Right atrium auricular region (tissue), 2 donors: ENCODE results near the gene OR5B3. TPM values are rescaled to one million over a fixed set of nuclear protein-coding genes. Genes with fewer than 3 reads are reported as not detected.

Experiments
- total RNA-seq, 2 donors: library from RNA; depleted of rRNA; stranded (reverse); fragments of >200 nt; gene quantifications; one replicate each; pipeline ENCODE4 v1.1.0, GENCODE V29; 2016

Gene OR5B3
- total RNA-seq, 2 donors from 2014 or later: not detected

Other genes with a start within 250 kb of the OR5B3 start
- gene OR9Q2, start 217.8 kb downstream of the OR5B3 start, total RNA-seq: not detected
- gene OR1S2, start 202.7 kb downstream of the OR5B3 start, total RNA-seq: not detected
- not detected for gene OR1S1, start 194.2 kb downstream of the OR5B3 start, total RNA-seq
- not detected for gene OR10Q1, start 178.0 kb downstream of the OR5B3 start, total RNA-seq
- not detected for gene OR10W1, start 138.6 kb downstream of the OR5B3 start, total RNA-seq
- gene OR5B17, start 47.8 kb downstream of the OR5B3 start, total RNA-seq: not detected
- not detected for gene OR5B2, start 21.2 kb upstream of the OR5B3 start, total RNA-seq
- not detected for gene OR5B12, start 35.4 kb upstream of the OR5B3 start, total RNA-seq
- gene OR5B21, start 101.2 kb upstream of the OR5B3 start, total RNA-seq: not detected
- 1 to 10 TPM; 2.8 to 5.5 TPM for gene LPXN, start 169.0 kb upstream of the OR5B3 start, total RNA-seq
- 10 to 100 TPM; 50.5 to 52.4 TPM for gene ZFP91, start 172.2 kb upstream of the OR5B3 start, total RNA-seq
- gene CNTF, start 215.8 kb upstream of the OR5B3 start, total RNA-seq: 1 to 10 TPM in 1 of 2 donors, under 1 TPM in 1; 0.30 to 1.6 TPM